ENCODE results near the gene UBXN10.

DNA sequence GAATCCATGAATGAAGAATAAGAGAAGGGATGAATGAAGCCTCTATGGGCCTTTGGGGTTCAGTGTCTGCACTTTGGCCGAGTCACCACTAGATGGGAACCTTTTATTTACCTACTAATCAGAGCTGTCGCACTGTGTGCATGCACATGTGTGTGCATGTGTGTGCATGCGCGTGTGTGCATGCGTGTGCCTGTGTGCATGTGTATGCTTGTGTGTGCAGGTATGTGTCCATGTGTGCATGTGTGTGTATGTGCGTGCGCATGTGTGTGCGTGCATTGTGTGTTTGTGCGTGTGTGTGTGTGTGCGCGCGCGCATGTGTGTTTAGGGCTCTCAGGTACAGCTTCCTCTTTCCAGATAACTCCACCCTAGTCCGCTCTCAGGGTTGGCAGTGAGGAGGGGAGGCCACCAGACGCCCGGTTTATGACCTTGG, 20.4 kb upstream of the UBXN10 start:
- TF ChIP-seq CTCF (IDR thresholded peaks at IDR 0.05): no peak
- no peak for TF ChIP-seq EP300 (IDR thresholded peaks at IDR 0.05)
